Activated CD4-positive, CD25-positive, alpha-beta regulatory T cell treated with anti-CD3 and anti-CD28 coated beads, Interleukin-2, amount 50 U/mL, for 24 hours (primary cell): ENCODE measurements around the gene HNRNPF.

Source experiments
- ATAC-seq, 2 donors: fragments of 150-1000 bp; cut with Tn5 transposase; one replicate each; pipeline ENCODE4 v1.10.0; 2021; ENCODE audit warnings: mild to moderate bottlenecking in 1 of 2, moderate library complexity in 1 of 2

The HNRNPF gene

GRCh38 chr10:43421519-43421918, 12.5 kb upstream of the HNRNPF start:
- no peak for ATAC-seq

DNA sequence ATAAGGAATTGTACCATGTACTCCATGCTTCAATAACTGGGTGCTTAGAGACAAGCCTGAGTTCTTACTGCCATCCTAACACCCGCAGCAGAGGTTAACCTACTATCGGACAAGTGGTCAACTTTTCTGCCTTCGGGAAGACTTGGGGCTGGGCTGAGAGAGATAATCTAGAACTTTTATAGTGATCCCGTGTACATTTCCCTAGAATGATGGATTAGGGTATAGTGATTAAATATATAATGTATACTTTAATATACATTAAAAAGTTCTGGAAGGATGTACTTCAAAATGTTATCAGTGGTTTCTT, 12.2 kb upstream of the HNRNPF start:
- ATAC-seq = no peak

DNA sequence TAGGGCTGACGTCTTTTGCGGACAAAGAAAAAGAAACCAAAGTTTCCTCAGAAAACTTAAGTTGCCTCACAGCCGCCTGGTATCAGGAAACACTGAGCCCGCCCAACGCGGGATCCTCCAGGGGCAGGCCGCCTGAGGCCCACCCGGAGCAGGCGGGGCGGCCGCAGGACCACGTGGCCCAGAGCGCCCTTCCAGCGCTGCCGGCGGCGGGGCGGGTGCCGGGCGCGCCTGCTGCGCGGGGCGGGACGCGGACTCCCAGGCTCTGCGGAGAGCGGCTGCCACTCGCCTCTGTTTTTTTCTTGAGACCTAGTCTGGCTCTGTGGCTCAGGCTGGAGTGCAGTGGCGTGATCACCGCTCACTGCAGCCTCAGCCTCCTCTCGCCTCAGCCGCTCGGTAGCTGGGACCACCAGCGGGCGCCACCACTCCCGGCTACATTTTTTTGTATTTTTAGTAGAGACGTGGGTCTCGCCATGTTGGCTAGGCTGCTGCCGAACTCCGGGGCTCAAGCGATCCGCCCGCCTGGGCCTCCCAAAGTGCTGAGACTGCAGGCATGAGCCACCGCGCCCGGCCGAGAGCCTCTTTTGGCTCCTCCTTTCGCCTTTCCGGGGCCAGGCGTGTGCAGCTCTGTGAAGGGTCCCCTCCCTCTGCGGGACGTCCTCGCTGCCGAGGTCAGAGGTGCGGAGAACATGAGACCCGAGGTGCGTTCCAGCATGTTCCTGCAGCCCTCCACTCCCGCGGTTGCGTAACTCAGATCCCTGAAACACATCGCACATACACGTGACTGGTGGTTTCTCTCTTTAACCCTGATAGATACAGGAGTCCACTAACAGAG, 11.6 kb upstream of the HNRNPF start:
- peak; percentile 90 to 91 for ATAC-seq

DNA sequence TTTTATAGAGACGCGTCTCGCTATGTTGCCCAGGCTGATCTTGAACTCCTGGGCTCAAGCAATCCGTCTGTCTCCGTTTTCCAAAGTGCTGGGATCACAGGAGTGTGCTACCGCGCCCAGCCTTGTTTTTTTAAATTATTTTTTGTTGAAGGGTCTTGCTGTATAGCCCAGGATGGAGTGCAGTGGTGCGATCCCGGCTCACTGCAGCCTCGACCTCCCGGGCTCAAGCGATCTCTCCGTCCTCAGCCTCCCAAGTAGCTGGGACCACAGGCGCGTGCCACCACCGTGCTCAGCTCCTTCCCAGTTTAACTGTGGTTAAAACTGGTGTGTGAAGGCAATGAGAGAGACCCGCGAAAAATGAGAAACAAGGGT, 11.0 kb upstream of the HNRNPF start:
- no peak for ATAC-seq

DNA sequence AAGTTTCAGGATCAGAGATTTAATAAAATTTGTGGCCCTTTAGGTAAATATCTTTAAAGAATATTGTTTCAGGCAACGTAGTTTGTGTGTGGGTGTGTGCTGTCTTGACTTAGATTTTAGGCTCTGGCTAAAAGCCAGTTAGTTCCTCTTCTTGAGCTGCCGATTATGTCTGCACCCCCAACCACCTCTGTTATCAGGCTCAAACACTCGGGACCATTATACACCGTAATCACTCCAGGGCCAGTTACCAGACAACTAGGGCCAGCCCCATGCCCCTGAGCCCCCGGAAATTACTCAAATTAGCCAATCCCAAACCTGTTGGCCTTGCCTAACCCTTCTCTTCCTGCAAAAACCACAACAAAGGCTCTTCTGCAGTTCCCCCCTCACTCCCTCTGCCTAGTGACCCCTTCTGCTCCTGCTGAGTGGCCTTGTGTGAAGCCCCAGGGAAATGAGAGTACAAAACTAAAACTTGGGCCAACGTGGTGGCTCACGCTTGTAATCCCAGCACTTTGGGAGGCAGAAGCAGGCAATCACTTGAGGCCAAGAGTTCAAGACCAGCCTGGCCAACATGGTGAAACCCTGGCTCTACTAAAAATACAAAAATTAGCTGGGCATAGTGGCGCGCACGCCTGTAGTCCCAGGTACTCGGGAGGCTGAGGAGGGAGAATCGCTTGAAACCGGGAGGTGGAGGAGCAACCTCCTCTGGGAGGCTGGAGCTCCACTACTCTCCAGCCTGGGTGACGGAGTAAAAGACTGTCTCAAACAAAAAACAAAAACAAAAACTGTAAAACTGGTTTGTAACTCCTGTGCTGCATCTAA, 9.2 kb upstream of the HNRNPF start:
- no peak for ATAC-seq

- no peak for ATAC-seq
These were observed 6.6 kb upstream of the HNRNPF start for GRCh38 chr10:43415544-43415943.

DNA sequence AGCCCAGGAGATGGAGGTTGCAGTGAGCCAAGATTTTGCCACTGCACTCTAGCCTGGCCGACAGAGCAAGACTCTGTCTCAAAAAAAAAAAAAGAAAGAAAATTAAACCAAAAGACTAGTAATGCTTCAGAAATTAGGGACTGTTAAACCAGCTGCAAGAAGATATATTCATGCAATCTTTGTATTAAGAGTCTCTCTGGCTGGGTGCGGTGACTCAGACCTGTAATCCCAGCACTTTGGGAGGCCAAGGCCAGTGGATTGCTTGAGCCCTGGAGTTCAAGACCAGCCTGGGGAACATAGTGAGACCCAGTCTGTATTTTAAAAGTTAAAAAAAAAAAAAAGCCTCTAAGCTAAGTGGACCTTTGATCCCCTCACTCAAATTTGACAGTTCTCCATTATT, 2.5 kb upstream of the HNRNPF start:
- ATAC-seq = no peak

DNA sequence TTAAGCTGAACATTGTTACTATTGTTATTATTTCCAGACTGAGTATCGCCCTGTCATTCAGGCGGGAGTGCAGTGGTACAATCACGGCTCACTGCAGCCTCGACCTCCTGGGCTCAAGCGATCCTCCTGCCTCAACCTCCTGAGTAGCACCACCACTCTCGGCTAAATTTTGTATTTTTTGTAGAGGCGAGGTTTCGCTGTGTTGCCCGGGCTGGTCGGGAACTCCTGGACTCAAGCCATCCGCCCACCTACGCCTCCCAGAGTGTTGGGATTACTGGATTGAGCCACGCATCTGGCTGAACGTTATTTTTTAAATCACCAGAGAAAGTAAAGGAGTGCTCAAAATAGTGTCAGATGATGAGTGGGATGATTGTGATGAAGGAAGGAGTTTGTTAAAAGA, 1.4 kb upstream of the HNRNPF start:
- no peak for ATAC-seq

DNA sequence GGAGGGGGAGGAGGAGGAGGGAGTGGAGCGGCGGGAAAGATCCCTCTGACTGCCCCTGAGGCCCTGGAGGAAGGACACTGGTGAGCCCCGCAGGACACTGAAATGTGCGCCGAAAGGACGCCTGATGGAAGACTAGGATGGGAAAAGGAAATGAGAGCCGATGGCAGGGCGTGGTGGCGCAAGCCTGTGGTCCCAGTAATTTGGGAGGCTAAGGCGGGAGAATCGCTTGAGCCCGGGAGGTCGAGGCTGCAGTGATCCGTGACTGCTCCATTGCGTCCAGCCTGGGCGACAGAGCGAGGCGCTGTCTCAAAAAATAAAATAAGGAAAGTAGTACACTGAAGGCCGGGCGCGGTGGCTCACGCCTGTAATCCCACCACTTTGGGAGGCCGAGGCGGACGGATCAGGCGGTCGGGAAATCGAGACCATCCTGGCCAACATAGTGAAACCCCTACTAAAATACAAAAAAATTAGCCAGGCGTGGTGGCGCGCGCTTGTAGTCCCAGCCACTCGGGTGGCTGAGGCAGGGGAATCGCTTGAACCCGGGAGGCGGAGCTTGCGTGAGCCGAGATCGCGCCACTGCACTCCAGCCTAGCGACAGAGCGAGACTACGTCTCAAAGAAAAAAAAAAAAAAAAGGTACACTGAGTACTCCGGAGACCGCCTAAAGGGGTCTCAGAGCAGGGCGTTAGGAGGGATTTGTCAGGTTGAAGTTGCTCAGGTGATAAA, 561 bp upstream of the HNRNPF start:
- ATAC-seq = peak in 1 of 2 donors; percentile 10

DNA sequence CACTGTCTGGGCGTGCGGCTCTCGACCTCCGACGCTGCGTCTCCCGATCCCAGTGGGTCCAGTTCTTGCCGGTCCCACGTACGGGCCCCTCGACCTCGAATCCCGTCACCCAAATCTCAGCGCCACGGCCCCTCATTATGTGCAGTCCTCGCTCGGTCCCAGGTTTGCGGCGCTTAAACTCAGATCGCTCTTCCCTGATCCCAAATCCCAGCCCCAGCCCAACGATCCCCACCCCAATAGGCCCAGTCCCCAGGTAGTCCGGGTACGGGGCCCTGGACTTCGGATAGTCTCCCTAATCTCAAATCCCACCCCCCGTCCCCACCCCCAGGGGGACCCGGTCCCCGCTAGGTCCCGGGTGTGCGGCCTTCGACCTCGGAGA, 666 bp downstream of the HNRNPF start:
- no peak for ATAC-seq

- peak; percentile 47 to 52 for ATAC-seq
These were observed 1.2 kb downstream of the HNRNPF start for GRCh38 chr10:43407576-43408330.

GRCh38 chr10:43407148-43407575, 1.8 kb downstream of the HNRNPF start:
- peak; percentile 8 to 9 for ATAC-seq

GRCh38 chr10:43404704-43405084, 4.3 kb downstream of the HNRNPF start:
- no peak for ATAC-seq

GRCh38 chr10:43403911-43404703, 4.9 kb downstream of the HNRNPF start:
- ATAC-seq = no peak

DNA sequence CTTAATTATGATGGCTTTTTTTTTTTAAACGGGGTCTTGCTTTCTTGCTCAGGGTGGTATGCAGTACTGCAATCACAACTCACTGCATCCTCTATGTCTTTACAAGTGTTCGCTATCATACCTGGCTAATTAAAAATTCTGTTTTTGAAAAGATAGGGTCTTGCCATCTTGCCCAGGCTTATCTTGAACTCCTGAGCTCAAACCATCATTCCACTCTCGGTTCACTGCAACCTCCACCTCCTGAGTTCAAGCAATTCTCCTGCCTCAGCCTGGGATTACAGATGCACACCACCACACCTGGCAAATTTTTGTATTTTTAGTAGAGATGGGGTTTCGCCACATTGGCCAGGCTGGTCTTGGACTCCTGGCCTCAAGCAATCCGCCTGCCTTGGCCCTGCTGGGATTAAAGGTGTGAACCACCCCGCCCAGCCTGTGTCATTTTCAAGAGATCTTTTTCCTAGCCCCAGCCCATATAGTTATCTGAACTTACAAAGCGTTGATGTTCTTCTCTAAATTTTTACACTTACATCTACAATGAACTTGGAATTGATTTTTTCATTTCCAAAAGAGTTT, 6.0 kb downstream of the HNRNPF start:
- ATAC-seq = no peak

GRCh38 chr10:43402176-43402575, 6.8 kb downstream of the HNRNPF start:
- ATAC-seq = no peak

- no peak for ATAC-seq
These were observed 7.4 kb downstream of the HNRNPF start for GRCh38 chr10:43401627-43402026.

- peak; percentile 54 to 58 for ATAC-seq
These were observed 9.4 kb downstream of the HNRNPF start for GRCh38 chr10:43399320-43400310.

- ATAC-seq = no peak
These were observed 10.1 kb downstream of the HNRNPF start for GRCh38 chr10:43398939-43399319.

DNA sequence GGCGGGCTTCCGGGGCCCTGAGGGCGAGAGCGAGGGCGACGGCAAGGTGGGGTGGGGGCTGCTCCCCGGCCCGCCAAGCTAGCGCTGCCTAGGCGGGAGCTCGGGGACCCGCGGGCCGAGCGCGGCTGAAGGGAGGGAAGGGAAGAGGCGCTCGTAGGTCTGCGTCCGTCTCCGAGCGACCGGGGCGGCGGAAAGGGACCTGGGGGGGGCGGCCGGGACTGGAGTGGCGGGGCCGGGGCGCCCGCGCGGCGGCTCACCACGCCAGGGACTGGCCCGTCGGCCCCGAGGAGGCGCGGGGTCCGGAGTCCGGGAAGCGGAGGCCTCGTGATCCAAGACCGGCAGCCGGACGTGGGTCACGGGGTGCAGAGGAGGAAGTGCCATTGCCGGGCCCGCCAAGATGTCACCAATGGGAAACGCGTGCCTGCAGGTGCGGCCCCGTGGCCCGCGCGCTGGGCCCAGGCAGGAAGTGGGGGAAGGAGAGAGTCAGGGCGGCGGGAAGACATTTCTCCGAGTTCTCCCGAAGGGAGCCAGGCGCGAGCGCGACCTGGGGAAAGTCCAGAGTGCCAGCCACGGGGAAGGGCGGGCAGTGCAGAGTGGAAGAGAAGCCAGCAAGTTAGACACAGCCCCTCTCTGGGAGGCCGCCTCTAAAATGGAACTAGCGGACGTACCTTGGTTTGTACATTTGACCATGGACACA, 11.9 kb downstream of the HNRNPF start:
- peak; percentile 66 to 75 for ATAC-seq
